Activated naive CD8-positive, alpha-beta T cell treated with anti-CD3 and anti-CD28 coated beads, Interleukin-2, amount 50 U/mL, for 16 hours (primary cell): ENCODE measurements around the gene NDUFAF7.
"Not testable (repeated sequence)": the region's sequence is repeated elsewhere in the genome, so short reads cannot be mapped to it uniquely, and the experiment has no call there.

Experiments used
- DNase-seq: peaks from one replicate; pipeline ENCODE4 v3.0.0-alpha.2; 2020; ENCODE audit warnings: low read depth, low spot score

Gene NDUFAF7

DNA sequence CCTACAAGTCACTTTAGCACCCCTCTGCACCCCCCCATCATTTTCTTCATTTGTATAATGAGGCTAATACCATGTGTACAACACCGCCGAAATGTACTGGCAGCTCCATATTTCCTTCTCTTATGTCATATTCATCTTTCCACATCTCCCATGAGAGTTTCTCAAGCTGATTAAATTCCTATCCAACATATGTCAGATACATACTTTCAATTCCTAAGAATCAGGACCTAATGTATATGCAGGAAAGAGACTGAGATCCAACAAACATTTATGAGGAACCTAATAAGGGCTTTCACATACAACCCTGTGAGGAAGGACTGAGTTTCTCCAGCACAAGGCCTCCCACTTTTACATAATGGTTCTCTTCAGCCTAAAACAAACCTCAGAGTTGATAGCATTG lies 51.3 kb downstream of the NDUFAF7 start:
- no peak for DNase-seq

DNA sequence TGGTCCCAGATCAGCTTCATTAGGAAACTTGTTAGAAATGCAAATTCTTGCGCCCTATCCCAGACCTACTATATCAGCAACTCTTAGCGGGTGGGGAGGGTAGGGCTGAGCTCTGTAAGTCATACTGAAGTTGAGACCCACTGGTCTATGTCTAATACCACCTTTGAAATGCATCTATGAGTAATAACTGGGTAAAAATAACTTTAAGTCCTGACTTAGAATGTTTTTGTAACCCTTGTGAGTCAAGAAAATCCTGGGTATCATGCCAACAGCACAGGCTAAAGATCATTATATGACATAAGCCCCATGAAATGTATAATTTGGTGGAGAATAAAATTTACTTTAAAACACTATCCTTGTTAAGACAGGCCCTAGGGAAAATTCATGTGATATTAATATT lies 51.7 kb downstream of the NDUFAF7 start:
- DNase-seq = no peak

DNA sequence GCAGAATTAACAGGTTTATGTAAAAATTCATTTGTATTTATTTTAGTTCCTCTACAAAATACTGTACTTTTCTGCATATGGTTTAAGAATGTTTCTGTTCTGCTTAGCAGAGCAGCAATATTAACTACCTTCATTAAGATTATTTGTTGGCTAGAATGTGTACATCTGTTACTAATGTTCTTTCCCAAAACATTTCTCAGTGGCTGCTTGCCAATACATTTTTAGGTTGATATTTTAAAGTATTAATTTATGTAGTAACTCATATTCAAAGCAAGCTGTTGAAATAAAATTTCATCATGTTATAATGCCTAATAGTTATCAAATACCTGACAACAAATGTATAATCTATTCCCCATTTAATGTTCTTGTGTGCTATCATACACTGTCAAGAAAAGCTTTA lies 52.9 kb downstream of the NDUFAF7 start:
- no peak for DNase-seq

DNA sequence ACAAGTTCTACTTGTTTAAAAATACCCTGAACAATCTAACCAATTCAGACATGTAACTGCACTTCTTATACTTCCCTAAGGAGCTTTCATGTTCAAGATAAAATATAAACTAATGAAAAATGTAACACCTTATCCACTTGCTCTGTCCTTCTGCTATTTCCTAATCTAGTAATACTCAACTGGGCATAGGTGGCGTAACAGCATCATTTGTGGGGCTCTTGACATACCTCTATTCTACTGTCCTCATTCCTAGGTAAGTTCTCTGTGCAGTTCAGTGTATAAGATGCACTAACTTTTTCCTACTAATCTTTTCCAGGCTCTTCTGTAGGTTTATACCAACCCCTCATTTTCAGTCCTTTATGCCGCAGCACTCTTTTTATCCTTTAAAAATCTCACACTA lies 56.5 kb downstream of the NDUFAF7 start:
- no peak for DNase-seq

DNA sequence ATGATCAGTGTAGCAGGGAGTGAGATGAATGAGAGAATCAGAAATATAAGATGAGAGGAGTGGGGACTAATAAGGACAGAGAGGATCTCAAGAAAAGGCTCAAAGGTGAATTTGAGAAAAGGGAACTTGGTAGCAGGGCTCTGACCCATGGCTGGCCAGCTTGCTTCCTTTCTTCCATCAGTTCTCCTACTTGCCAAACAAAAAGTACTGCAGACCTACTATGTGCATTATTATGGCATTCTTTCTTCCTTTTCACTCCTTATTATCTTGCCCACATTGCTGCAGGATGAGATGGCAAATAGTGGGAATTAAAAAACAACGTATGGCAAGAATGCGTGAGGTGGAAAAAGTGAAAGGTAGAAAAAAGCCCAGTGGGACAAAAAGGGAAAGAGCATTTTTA lies 60.2 kb downstream of the NDUFAF7 start:
- DNase-seq = no peak

DNA sequence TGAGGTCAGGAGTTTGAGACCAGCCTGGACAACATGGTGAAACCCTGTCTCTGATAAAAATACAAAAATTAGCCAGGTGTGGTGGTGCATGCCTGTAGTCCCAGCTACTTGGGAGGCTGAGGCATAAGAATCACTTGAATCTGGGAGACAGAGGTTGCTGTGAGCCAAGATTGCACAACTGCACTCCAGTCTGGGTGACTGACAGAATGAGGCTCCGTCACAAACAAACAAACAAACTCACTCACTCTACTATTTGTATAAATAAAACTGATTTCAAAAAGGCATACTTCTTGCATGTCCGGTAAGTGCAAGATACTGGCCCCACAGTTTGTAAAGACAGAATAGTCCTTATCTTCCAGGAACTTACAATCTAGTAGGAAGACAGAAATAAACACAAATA lies 63.4 kb downstream of the NDUFAF7 start:
- not testable (repeated sequence) for DNase-seq

DNA sequence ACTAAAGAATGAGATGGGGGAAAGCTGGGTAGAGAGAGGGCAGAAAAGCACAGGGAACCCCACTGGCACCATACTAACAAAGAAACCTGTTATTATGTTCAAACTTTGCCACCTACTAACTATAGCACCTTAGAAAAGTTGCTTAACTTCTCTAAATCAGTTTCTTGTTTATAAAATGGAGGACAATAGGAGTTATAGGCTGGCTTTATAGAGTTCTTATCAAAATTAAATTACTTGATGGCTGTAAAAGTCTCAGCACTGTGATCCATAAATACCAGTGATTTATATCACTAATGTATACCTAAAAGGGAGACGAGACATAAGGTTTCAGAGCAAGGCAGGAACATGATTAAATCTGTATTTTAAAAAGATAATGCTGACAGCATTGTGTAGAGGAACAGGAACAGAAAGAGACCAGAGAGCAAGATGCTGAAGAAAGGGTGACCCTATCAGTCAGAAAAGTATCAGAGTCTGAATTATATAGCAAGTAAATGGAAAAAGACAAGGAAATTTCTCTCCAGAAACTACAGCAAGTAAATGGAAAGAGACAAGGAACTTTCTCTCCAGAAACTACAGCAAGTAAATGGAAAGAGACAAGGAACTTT lies 64.1 kb downstream of the NDUFAF7 start:
- no peak for DNase-seq

DNA sequence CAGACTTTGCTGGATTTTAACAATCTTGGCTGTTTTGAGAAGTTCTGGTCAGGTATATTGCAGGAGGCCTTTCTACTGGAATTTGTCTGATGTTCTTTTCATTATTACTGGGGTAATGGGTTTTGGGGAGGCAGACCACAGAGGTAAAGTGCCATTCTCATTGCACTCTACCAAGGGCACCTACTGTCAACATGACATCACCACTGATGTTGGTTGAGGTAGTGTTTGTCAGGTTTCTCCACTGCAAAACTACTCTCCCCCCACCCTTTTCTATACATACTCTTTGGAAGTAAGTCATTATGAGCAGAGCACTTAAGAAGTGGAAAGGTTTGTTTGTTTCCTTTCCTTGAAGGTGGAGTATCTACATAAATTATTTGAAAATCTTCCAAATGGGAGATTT lies 66.2 kb downstream of the NDUFAF7 start:
- no peak for DNase-seq
